Gastrocnemius medialis (tissue), 4 donors: ENCODE results near the gene MED13. TPM values are rescaled to one million over a fixed set of nuclear protein-coding genes. Genes with fewer than 3 reads are reported as not detected.

ENCODE experiments used
- ATAC-seq, 2 donors: fragments of 150-250 bp; one replicate each; pipeline ENCODE4 v1.9.1; 2016
- DNase-seq, 2 donors: peaks; one replicate each; pipeline ENCODE4 v3.0.0-alpha.2; 2019
- H3K27ac ChIP-seq, 4 donors: fragments of 200-600 bp; sonication (generic); 1 replicate in 1 of 4; 2 replicates in 3 of 4; pipeline ENCODE4 v1.5.1; 2016 to 2018; ENCODE audit warnings: mild to moderate bottlenecking in 2 of 4, moderate library complexity in 1 of 4
- H3K27me3 ChIP-seq, 3 donors: fragments of 200-600 bp; sonication (generic) in 2 of 3; 1 replicate in 1 of 3; 2 replicates in 2 of 3; pipeline versions ENCODE4 v1.5.1 to v1.6.0; 2016 to 2019; ENCODE audit warnings: mild to moderate bottlenecking in 1 of 3, moderate library complexity in 1 of 3
- H3K36me3 ChIP-seq, 2 donors: fragments of 200-600 bp; sonication (generic) in 1 of 2; one replicate each; pipeline ENCODE4 v1.5.1; 2017 to 2018
- H3K4me1 ChIP-seq, 2 donors: fragments of 200-600 bp; sonication (generic) in 1 of 2; one replicate each; pipeline ENCODE4 v1.5.1; 2016 to 2017; ENCODE audit warnings: mild to moderate bottlenecking in 2 of 2
- H3K4me3 ChIP-seq, 4 donors: fragments of 200-600 bp; sonication (generic) in 3 of 4; 1 replicate in 1 of 4; 2 replicates in 3 of 4; pipeline ENCODE4 v1.5.1; 2016 to 2019; ENCODE audit warnings: mild to moderate bottlenecking in 2 of 4
- H3K9me3 ChIP-seq, 3 donors: fragments of 200-600 bp; sonication (generic) in 2 of 3; 1 replicate in 1 of 3; 2 replicates in 2 of 3; pipeline ENCODE4 v1.5.1; 2016 to 2019
- CTCF ChIP-seq, 5 experiments: fragments of 450-650 bp in 3 of 5; fragments of 200-600 bp in 2 of 5; sonication (generic) in 2 of 5; IDR thresholded peaks in 4 of 5; conservative IDR thresholded peaks in 1 of 5; 1 replicate in 4 of 5; 2 replicates in 1 of 5; pipeline ENCODE4 v1.5.1; 2016 to 2019; ENCODE audit warnings: antibody characterized with exemption in 5 of 5, mild to moderate bottlenecking in 3 of 5, moderate library complexity in 3 of 5
- POLR2A ChIP-seq, 2 donors: fragments of 450-650 bp; IDR thresholded peaks; one replicate each; pipeline ENCODE4 v1.6.1; 2017; ENCODE audit warnings: antibody characterized with exemption in 2 of 2, mild to moderate bottlenecking in 2 of 2, moderate library complexity in 2 of 2
- in situ Hi-C, 4 donors: fragments of 200-750 bp; cut with MboI; loops; one replicate each; pipeline versions ENCODE4 v1.15.0 to v1.8.0; 2017; ENCODE audit warnings: low sequenced_read_pairs in 4 of 4
- intact Hi-C: fragments of 100-400 bp; cut with DNase I; formaldehyde crosslinking; loops from one replicate; pipeline ENCODE4 v1.15.1; 2023; ENCODE audit warnings: low total_unique reads
- total RNA-seq, 4 donors: library from RNA; depleted of rRNA; stranded (reverse); fragments of >200 nt; gene quantifications; one replicate each; pipeline versions ENCODE4 v1.1.0 to v1.2.3, GENCODE V29; 2016

The MED13 gene
- total RNA-seq, 4 donors from 2014 or later, result 54.9 to 142 (median 67.8) TPM

- peaks cover 93 to 96% of the 10 kb centered on the region in 2 donors for H3K4me1 ChIP-seq
- in situ Hi-C loops, result no loop called here
- H3K27ac ChIP-seq, result peak overlapping the region; percentile 70 to 100 (median 98)
Observed at GRCh38 chr17:62057696-62058095, 7.4 kb downstream of the MED13 start.

GRCh38 chr17:62052765-62053338 lies 12.2 kb downstream of the MED13 start:
- in situ Hi-C loops, result no loop called here
- Histone ChIP-seq H3K4me1 (peaks cover 61 to 66% of the 10 kb centered on the region in 2 donors), H3K36me3 (peaks cover 0 to 30% of the 10 kb centered on the region in 2 donors), H3K27me3 (no peaks in the 10 kb centered on the region), H3K27ac (peak overlapping the region; percentile 5 to 100 (median 66)), H3K9me3 (no peaks in the 10 kb centered on the region), H3K4me3 (no peak overlapping the region)
- TF ChIP-seq CTCF (IDR thresholded peaks at IDR 0.05 in 4 of 5, conservative IDR thresholded peaks at IDR 0.05 in 1 of 5) (no peak), POLR2A (IDR thresholded peaks at IDR 0.05) (no peak)
- ATAC-seq (no peak), DNase-seq (no peak)
- intact Hi-C loops, result loop anchor here (5.0 kb wide), 1 partner anchor 581 kb away; no protein-coding TSS in a partner anchor

More at GRCh38 chr17:62057696-62058095, 7.4 kb downstream of the MED13 start:
- ATAC-seq (peak; percentile 41 to 57), DNase-seq (no peak)
- Histone ChIP-seq H3K4me3 (peak overlapping the region in 2 of 4 donors; percentile 17 to 18), H3K36me3 (no peaks in the 10 kb centered on the region), H3K9me3 (no peaks in the 10 kb centered on the region), H3K27me3 (no peaks in the 10 kb centered on the region)
- TF ChIP-seq POLR2A (IDR thresholded peaks at IDR 0.05), result no peak
- intact Hi-C loops, result no loop called here

GRCh38 chr17:62051053-62051452 lies 14.0 kb downstream of the MED13 start:
- H3K27me3 ChIP-seq, result no peaks in the 10 kb centered on the region
- TF ChIP-seq CTCF (IDR thresholded peaks at IDR 0.05 in 4 of 5, conservative IDR thresholded peaks at IDR 0.05 in 1 of 5) (no peak), POLR2A (IDR thresholded peaks at IDR 0.05) (no peak)
- no peak overlapping the region for H3K27ac ChIP-seq
- intact Hi-C loops, result loop anchor here (5.0 kb wide), 1 partner anchor 579 kb away; no protein-coding TSS in a partner anchor
- H3K4me3 ChIP-seq, result no peak overlapping the region
- ATAC-seq (no peak), DNase-seq (no peak)
- peaks cover 55 to 56% of the 10 kb centered on the region in 2 donors for H3K4me1 ChIP-seq
- H3K36me3 ChIP-seq, result peaks cover 0 to 40% of the 10 kb centered on the region in 2 donors
- H3K9me3 ChIP-seq, result no peaks in the 10 kb centered on the region
- in situ Hi-C loops, result no loop called here

- TF ChIP-seq POLR2A (IDR thresholded peaks at IDR 0.05) (no peak), CTCF (IDR thresholded peaks at IDR 0.05 in 4 of 5, conservative IDR thresholded peaks at IDR 0.05 in 1 of 5) (no peak)
- Histone ChIP-seq H3K27ac (peak overlapping the region in 2 of 4 donors; percentile 29 to 41), H3K4me1 (peaks cover 51 to 55% of the 10 kb centered on the region in 2 donors), H3K4me3 (no peak overlapping the region), H3K36me3 (peaks cover 0 to 46% of the 10 kb centered on the region in 2 donors), H3K9me3 (no peaks in the 10 kb centered on the region), H3K27me3 (no peaks in the 10 kb centered on the region)
- intact Hi-C loops (no loop called here), in situ Hi-C loops (no loop called here)
- DNase-seq, result no peak
- no peak for ATAC-seq
Observed at GRCh38 chr17:62049299-62049698, 15.8 kb downstream of the MED13 start.

GRCh38 chr17:62048262-62048661 lies 16.8 kb downstream of the MED13 start:
- TF ChIP-seq CTCF (IDR thresholded peaks at IDR 0.05 in 4 of 5, conservative IDR thresholded peaks at IDR 0.05 in 1 of 5) (no peak), POLR2A (IDR thresholded peaks at IDR 0.05) (no peak)
- Histone ChIP-seq H3K27ac (peak overlapping the region in 3 of 4 donors; percentile 7 to 49 (median 41)), H3K27me3 (no peaks in the 10 kb centered on the region), H3K36me3 (peaks cover 0 to 53% of the 10 kb centered on the region in 2 donors), H3K9me3 (no peaks in the 10 kb centered on the region), H3K4me1 (peaks cover 48 to 52% of the 10 kb centered on the region in 2 donors), H3K4me3 (no peak overlapping the region)
- DNase-seq (no peak), ATAC-seq (no peak)
- in situ Hi-C loops, result no loop called here
- intact Hi-C loops, result no loop called here
